Liver (tissue), 9 donors: Measurements from ENCODE around the gene TMTC4. TPM values are rescaled to one million over a fixed set of nuclear protein-coding genes. Genes with fewer than 3 reads are reported as not detected.

ENCODE experiments used
- DNase-seq: peaks from one replicate; pipeline ENCODE4 v3.0.0-alpha.2; 2017; ENCODE audit warnings: low spot score
- H3K27ac ChIP-seq, 2 donors: one replicate each; pipeline ENCODE4 v1.7.0; 2013; ENCODE audit warnings: inconsistent platforms in 2 of 2, low read length in 2 of 2, control low read depth in 1 of 2, low read depth in 1 of 2, mild to moderate bottlenecking in 1 of 2
- H3K27me3 ChIP-seq, 4 donors: one replicate each; pipeline versions ENCODE4 v1.6.1 to v1.7.0; 2013; ENCODE audit warnings: low read length in 3 of 4, inconsistent platforms in 1 of 4, mild to moderate bottlenecking in 1 of 4, moderate library complexity in 1 of 4; ENCODE audit not compliant: control insufficient read depth in 4 of 4, insufficient read depth in 4 of 4
- H3K36me3 ChIP-seq, 4 donors: one replicate each; pipeline versions ENCODE4 v1.6.1 to v1.7.0; 2013; ENCODE audit warnings: low read length in 3 of 4, mild to moderate bottlenecking in 3 of 4, low read depth in 1 of 4, moderate library complexity in 1 of 4; ENCODE audit not compliant: control insufficient read depth in 4 of 4, insufficient read depth in 3 of 4
- H3K4me1 ChIP-seq, 4 donors: one replicate each; pipeline versions ENCODE4 v1.6.1 to v1.7.0; 2013; ENCODE audit warnings: low read length in 3 of 4, mild to moderate bottlenecking in 3 of 4, moderate library complexity in 1 of 4; ENCODE audit not compliant: control insufficient read depth in 4 of 4, insufficient read depth in 4 of 4
- H3K4me3 ChIP-seq, 3 donors: one replicate each; pipeline versions ENCODE4 v1.6.1 to v1.7.0; 2013; ENCODE audit warnings: low read length in 3 of 3, control low read depth in 1 of 3, low read depth in 1 of 3, mild to moderate bottlenecking in 1 of 3
- H3K9ac ChIP-seq, 2 donors: one replicate each; pipeline ENCODE4 v1.7.0; 2013; ENCODE audit warnings: low read length in 2 of 2, mild to moderate bottlenecking in 2 of 2, moderate library complexity in 2 of 2, control low read depth in 1 of 2, low read depth in 1 of 2
- H3K9me3 ChIP-seq, 4 donors: one replicate each; pipeline versions ENCODE4 v1.6.1 to v1.7.0; 2013; ENCODE audit warnings: low read length in 3 of 4; ENCODE audit not compliant: control insufficient read depth in 4 of 4
- ATF3 ChIP-seq: IDR thresholded peaks from 2 replicates; pipeline ENCODE4 v1.6.1; 2016; ENCODE audit warnings: antibody characterized with exemption
- CTCF ChIP-seq: fragments of 150-350 bp; IDR thresholded peaks from 2 replicates; pipeline ENCODE4 v1.5.1; 2017; ENCODE audit warnings: improper control_type of control experiment, low read depth, low read length; ENCODE audit not compliant: missing input control
- EGR1 ChIP-seq, 2 donors: IDR thresholded peaks; 2 replicates each; pipeline ENCODE4 v1.6.1; 2016 to 2018; ENCODE audit warnings: antibody characterized with exemption in 2 of 2, low read depth in 2 of 2
- FOXA1 ChIP-seq: IDR thresholded peaks from 2 replicates; pipeline ENCODE4 v1.6.1; 2016; ENCODE audit warnings: antibody characterized with exemption
- FOXA2 ChIP-seq: IDR thresholded peaks from 2 replicates; pipeline ENCODE4 v1.6.1; 2016; ENCODE audit warnings: antibody characterized with exemption
- GABPA ChIP-seq, 2 donors: IDR thresholded peaks in 1 of 2; conservative IDR thresholded peaks in 1 of 2; 2 replicates each; pipeline ENCODE4 v1.6.1; 2016; ENCODE audit warnings: antibody characterized with exemption in 2 of 2, mild to moderate bottlenecking in 1 of 2, moderate library complexity in 1 of 2
- HNF4A ChIP-seq, 2 donors: conservative IDR thresholded peaks; 2 replicates each; pipeline ENCODE4 v1.6.1; 2016; ENCODE audit warnings: antibody characterized with exemption in 2 of 2, mild to moderate bottlenecking in 2 of 2
- HNF4G ChIP-seq: IDR thresholded peaks from 2 replicates; pipeline ENCODE4 v1.6.1; 2016; ENCODE audit warnings: antibody characterized with exemption
- JUND ChIP-seq, 2 donors: IDR thresholded peaks; 2 replicates each; pipeline ENCODE4 v1.6.1; 2016; ENCODE audit warnings: antibody characterized with exemption in 2 of 2
- NR2F2 ChIP-seq: IDR thresholded peaks from 2 replicates; pipeline ENCODE4 v1.6.1; 2016; ENCODE audit warnings: antibody characterized with exemption
- RAD21 ChIP-seq, 2 donors: IDR thresholded peaks; 2 replicates each; pipeline ENCODE4 v1.6.1; 2016; ENCODE audit warnings: antibody characterized with exemption in 2 of 2, mild to moderate bottlenecking in 2 of 2
- RXRA ChIP-seq, 2 donors: IDR thresholded peaks; 2 replicates each; pipeline ENCODE4 v1.6.1; 2017 to 2018; ENCODE audit warnings: antibody characterized with exemption in 2 of 2, mild to moderate bottlenecking in 1 of 2
- SP1 ChIP-seq: IDR thresholded peaks from 2 replicates; pipeline ENCODE4 v1.6.1; 2018; ENCODE audit warnings: antibody characterized with exemption, mild to moderate bottlenecking
- TAF1 ChIP-seq: conservative IDR thresholded peaks from 2 replicates; pipeline ENCODE4 v1.6.1; 2016; ENCODE audit warnings: antibody characterized with exemption, mild to moderate bottlenecking
- YY1 ChIP-seq: IDR thresholded peaks from 2 replicates; pipeline ENCODE4 v1.6.1; 2016; ENCODE audit warnings: antibody characterized with exemption, mild to moderate bottlenecking
- ZBTB33 ChIP-seq: IDR thresholded peaks from 2 replicates; pipeline ENCODE4 v1.6.1; 2016; ENCODE audit warnings: antibody characterized with exemption
- WGBS: extraction: QIAGEN DNeasy Blood & Tissue Kit; methylation state at CpG from one replicate; pipeline ENCODE4 v1.1.7; 2013; 5-methylcytosine and 5-hydroxymethylcytosine counted together
- polyA plus RNA-seq, 2 donors: library from polyadenylated mRNA; stranded (reverse) in 1 of 2; unstranded in 1 of 2; fragments of 200-250 nt in 1 of 2; fragments of >200 nt in 1 of 2; fragmentation: Nextera tagmentation in 1 of 2; extraction: Ambion mirVana in 1 of 2; gene quantifications; one replicate each; pipeline versions ENCODE4 v1.2.1 to v1.2.3, GENCODE V29; 2013 to 2015
- total RNA-seq, 2 donors: library from RNA; depleted of rRNA; stranded (reverse); fragments of >200 nt; gene quantifications; one replicate each; pipeline ENCODE4 v1.2.3, GENCODE V29; 2014
- TF ChIP-seq, protein P1 (sequence below): IDR thresholded peaks from 2 replicates; pipeline ENCODE4 v1.6.1; 2016; ENCODE audit warnings: antibody characterized with exemption, mild to moderate bottlenecking
- TF ChIP-seq, protein P2 (sequence below): IDR thresholded peaks from 2 replicates; pipeline ENCODE4 v1.6.1; 2016; ENCODE audit warnings: antibody characterized with exemption
- donor health status: healthy.
- donor health status: healthy.
- donor health status: healthy.
- donor health status: healthy.
- donor health status: healthy.

Gene TMTC4
- total and polyA plus RNA-seq, 4 donors = 7.3 to 26.4 (median 12.3) TPM

DNA sequence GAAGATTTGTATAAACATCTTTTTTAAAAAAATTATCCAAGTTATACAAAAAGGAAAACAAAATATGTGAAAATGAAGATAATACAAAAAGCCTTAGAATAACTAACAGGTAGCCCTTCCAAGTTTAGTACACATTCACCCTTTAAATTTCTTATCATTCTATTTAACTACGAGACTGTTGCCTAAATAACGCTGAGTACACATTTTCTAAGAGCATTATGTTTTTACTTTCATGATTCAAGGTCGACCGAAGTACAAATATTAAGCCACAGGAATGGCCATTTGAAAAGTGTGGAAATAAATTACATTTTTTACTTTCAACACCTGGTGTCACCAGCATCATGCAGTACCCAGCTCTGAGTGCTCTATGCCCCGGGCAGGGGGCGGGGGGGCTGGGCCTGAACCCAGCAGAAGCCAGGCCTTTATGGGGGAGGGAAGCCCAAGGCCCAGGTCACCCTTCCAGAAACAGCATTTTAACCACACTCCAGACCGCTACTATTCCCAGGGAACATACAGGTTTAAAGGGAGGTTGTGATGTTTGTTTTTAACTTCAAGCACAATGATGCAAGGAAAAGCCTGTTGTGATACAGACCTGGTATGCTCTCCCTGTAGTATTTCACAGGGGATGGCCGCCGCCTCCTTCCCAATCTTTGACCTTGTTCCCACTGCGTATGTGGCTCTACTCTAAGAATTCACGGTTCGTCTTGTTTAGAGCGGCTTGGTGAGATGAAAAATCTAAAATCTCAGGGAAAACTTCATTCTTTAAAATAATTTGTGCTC is 110.0 kb downstream of the TMTC4 start:
- 59% methylated on average over 13 of the region's 13 CpGs for WGBS
- no peak overlapping the region for H3K4me3 ChIP-seq
- no peaks in the 10 kb centered on the region for H3K9me3 ChIP-seq
- peaks cover 3 to 39% (median 28%) of the 10 kb centered on the region in 4 donors for H3K4me1 ChIP-seq
- peak overlapping the region; percentile 19 to 39 for H3K27ac ChIP-seq
- H3K27me3 ChIP-seq = no peaks in the 10 kb centered on the region
- H3K9ac ChIP-seq = no peak overlapping the region
- TF ChIP-seq FOXA1 = no peak
- TF ChIP-seq CTCF = no peak
- TF ChIP-seq GABPA (IDR thresholded peaks at IDR 0.05 in 1 of 2, conservative IDR thresholded peaks at IDR 0.05 in 1 of 2) = no peak
- TF ChIP-seq, protein P1, sequence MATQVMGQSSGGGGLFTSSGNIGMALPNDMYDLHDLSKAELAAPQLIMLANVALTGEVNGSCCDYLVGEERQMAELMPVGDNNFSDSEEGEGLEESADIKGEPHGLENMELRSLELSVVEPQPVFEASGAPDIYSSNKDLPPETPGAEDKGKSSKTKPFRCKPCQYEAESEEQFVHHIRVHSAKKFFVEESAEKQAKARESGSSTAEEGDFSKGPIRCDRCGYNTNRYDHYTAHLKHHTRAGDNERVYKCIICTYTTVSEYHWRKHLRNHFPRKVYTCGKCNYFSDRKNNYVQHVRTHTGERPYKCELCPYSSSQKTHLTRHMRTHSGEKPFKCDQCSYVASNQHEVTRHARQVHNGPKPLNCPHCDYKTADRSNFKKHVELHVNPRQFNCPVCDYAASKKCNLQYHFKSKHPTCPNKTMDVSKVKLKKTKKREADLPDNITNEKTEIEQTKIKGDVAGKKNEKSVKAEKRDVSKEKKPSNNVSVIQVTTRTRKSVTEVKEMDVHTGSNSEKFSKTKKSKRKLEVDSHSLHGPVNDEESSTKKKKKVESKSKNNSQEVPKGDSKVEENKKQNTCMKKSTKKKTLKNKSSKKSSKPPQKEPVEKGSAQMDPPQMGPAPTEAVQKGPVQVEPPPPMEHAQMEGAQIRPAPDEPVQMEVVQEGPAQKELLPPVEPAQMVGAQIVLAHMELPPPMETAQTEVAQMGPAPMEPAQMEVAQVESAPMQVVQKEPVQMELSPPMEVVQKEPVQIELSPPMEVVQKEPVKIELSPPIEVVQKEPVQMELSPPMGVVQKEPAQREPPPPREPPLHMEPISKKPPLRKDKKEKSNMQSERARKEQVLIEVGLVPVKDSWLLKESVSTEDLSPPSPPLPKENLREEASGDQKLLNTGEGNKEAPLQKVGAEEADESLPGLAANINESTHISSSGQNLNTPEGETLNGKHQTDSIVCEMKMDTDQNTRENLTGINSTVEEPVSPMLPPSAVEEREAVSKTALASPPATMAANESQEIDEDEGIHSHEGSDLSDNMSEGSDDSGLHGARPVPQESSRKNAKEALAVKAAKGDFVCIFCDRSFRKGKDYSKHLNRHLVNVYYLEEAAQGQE = no peak
- no peak for TF ChIP-seq ZBTB33
- peak in 1 of 2 donors; percentile 13 for TF ChIP-seq RXRA (IDR thresholded peaks at IDR 0.05)
- TF ChIP-seq EGR1 (IDR thresholded peaks at IDR 0.05; ENCODE audit: low read depth in 2 of 2) = no peak
- no peak for TF ChIP-seq ATF3
- TF ChIP-seq, protein P2, sequence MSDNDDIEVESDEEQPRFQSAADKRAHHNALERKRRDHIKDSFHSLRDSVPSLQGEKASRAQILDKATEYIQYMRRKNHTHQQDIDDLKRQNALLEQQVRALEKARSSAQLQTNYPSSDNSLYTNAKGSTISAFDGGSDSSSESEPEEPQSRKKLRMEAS = no peak
- no peak for TF ChIP-seq NR2F2
- peak; percentile 16 for TF ChIP-seq HNF4G
- TF ChIP-seq YY1 = no peak
- TF ChIP-seq FOXA2 = no peak
- TF ChIP-seq SP1 = peak; percentile 37
- peak; percentile 12 to 40 for TF ChIP-seq HNF4A (conservative IDR thresholded peaks at IDR 0.05)
- TF ChIP-seq RAD21 (IDR thresholded peaks at IDR 0.05) = peak in 1 of 2 donors; percentile 4
- TF ChIP-seq TAF1 = no peak
- TF ChIP-seq JUND (IDR thresholded peaks at IDR 0.05) = no peak
- DNase-seq = no peak
- H3K36me3 ChIP-seq = no peaks in the 10 kb centered on the region
